VCaP (cell line): ENCODE data around the gene PQBP1.
A peak's percentile ranks its signal among the peaks of the same experiment; 100 is the strongest.

Source experiments
- H3K27ac ChIP-seq: fragments of 450-650 bp; 2 replicates; pipeline ENCODE4 v1.5.1; 2017
- TF ChIP-seq, protein P1 (sequence below): fragments of 450-650 bp; conservative IDR thresholded peaks from 2 replicates; pipeline ENCODE4 v1.5.1; 2017; ENCODE audit warnings: mild to moderate bottlenecking, moderate library complexity

PQBP1 gene

DNA sequence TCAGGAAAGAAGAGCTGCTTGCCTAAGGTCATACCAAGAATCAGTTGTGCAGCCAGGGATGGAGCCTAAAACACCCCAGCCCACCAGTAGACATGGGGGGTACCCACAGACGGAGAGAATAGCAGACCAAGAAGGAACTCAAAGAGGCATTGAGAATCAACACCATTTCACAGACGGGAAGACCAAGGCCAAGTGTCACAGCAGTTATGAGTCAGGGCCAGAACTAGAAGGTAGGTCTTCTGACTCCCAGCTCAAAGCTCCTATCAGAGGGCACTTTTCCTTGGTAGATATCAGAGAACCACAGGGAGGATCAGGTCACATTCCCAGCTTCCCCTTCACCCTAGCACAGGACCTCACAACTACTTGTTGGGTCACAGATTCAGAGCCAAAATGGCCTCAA, 45.2 kb downstream of the PQBP1 start:
- H3K27ac ChIP-seq, result no peak overlapping the region
- TF ChIP-seq, protein P1, sequence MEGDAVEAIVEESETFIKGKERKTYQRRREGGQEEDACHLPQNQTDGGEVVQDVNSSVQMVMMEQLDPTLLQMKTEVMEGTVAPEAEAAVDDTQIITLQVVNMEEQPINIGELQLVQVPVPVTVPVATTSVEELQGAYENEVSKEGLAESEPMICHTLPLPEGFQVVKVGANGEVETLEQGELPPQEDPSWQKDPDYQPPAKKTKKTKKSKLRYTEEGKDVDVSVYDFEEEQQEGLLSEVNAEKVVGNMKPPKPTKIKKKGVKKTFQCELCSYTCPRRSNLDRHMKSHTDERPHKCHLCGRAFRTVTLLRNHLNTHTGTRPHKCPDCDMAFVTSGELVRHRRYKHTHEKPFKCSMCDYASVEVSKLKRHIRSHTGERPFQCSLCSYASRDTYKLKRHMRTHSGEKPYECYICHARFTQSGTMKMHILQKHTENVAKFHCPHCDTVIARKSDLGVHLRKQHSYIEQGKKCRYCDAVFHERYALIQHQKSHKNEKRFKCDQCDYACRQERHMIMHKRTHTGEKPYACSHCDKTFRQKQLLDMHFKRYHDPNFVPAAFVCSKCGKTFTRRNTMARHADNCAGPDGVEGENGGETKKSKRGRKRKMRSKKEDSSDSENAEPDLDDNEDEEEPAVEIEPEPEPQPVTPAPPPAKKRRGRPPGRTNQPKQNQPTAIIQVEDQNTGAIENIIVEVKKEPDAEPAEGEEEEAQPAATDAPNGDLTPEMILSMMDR, result no peak

DNA sequence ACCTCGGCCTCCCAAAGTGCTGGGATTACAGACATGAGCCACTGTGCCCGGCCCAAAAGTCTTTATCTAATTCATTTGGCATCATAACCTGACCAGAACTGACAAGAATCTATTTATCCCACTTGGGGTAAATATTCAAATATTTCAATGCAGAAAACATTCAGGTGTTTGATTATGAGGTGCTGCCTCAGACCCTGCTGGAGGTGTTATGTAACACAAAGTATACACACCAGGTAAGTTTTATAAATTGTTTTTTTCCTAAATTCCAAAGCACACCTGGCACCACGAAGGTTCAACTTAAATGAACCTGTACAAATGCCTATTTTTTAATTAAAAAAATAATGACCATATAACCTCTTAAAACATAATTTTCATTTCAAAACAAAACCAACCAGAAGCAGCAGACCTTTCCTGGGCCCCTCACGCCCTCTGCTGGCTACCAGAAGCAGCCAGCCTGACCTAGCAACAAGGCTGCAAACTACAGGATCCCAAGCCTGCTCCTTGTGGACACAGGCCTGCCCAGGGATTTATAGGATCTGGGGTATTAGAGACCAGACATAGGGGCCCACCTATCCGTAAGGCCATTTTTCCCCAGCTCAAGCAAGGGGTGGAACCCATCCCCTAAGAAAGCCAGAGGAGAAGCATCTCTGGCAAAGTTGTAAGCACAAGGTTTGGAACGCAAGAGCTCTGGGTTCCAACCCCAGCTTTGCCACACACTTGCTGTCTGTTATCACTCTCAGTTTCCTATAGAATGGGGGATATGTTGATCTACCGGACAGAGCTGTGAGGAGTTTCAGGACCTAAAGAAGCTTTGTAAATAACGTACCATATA, 48.0 kb downstream of the PQBP1 start:
- H3K27ac ChIP-seq, result no peak overlapping the region

DNA sequence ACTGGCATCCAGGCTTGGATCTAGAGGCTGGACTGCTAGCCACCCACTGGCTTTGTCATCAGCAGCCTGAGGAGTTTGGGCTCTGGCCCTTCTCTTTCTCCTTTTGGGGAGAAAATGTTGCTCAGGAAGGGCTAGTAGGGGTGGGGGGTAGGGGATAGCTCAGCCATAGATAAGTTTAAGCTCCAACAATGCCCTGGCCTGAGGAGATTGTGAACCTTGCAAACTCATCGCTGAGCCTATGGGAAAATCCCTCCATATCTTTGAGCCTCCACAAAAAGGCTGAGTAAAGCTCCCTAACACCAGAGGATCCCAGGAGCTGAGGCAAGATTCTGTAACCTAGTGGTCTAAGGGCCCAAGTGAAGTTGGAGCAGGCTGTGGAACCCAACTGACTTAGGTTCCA, 50.9 kb downstream of the PQBP1 start:
- TF ChIP-seq, protein P1, result no peak

More for the DNA sequence above, 48.0 kb downstream of the PQBP1 start:
- TF ChIP-seq, protein P1, result peak; percentile 72

More for the DNA sequence above, 50.9 kb downstream of the PQBP1 start:
- H3K27ac ChIP-seq, result no peak overlapping the region
